K562 (cell line): Measurements from ENCODE around the gene THADA. TPM values are rescaled to one million over a fixed set of nuclear protein-coding genes. Genes with fewer than 3 reads are reported as not detected.

ENCODE experiments used
- ELF2 ChIP-seq: fragments of 250-450 bp; sonication (Bioruptor Pico); IDR thresholded peaks from 2 replicates; pipeline ENCODE4 v1.5.0; 2021; ENCODE audit warnings: mild to moderate bottlenecking
- ELF4 ChIP-seq: fragments of 450-650 bp; formaldehyde crosslinking; IDR thresholded peaks from 2 replicates; pipeline ENCODE4 v1.4.0; 2022; ENCODE audit warnings: missing genetic modification characterization
- ESRRB ChIP-seq: fragments of 250-450 bp; sonication (Bioruptor Pico); IDR thresholded peaks from 2 replicates; pipeline ENCODE4 v1.5.0; 2020; ENCODE audit warnings: mild to moderate bottlenecking, moderate library complexity, borderline replicate concordance
- HMG20A ChIP-seq: fragments of 450-650 bp; formaldehyde crosslinking; conservative IDR thresholded peaks from 2 replicates; pipeline ENCODE4 v1.4.0; 2020; ENCODE audit warnings: mild to moderate bottlenecking, mixed read lengths
- SIN3B ChIP-seq: fragments of 450-650 bp; IDR thresholded peaks from 2 replicates; pipeline ENCODE4 v1.6.1; 2017; ENCODE audit warnings: low read depth, mild to moderate bottlenecking, moderate library complexity
- STAG1 ChIP-seq: sonication (generic); formaldehyde crosslinking; IDR thresholded peaks from 2 replicates; pipeline ENCODE4 v1.5.0; 2020; ENCODE audit warnings: missing genetic modification reagents, borderline replicate concordance
- TBP ChIP-seq: optimal IDR thresholded peaks from 2 replicates; pipeline ENCODE3; 2011; ENCODE audit warnings: low read depth, low read length, improper control_type of control experiment
- ZNF175 ChIP-seq: fragments of 200-800 bp; sonication (Bioruptor generic); IDR thresholded peaks from 2 replicates; pipeline ENCODE4 v1.6.1; 2016; ENCODE audit warnings: low read depth, mild to moderate bottlenecking, missing genetic modification characterization, missing compliant biosample characterization
- ZNF436 ChIP-seq: fragments of 250-450, 450-650 bp; sonication (Bioruptor Pico); formaldehyde crosslinking; IDR thresholded peaks from 2 replicates; pipeline ENCODE4 v1.7.0; 2020; ENCODE audit warnings: mild to moderate bottlenecking
- ZZZ3 ChIP-seq: fragments of 450-650 bp; IDR thresholded peaks from 2 replicates; pipeline ENCODE4 v1.6.1; 2016; ENCODE audit warnings: antibody characterized with exemption, mild to moderate bottlenecking, moderate library complexity
- polyA plus RNA-seq, 8 experiments: library from polyadenylated mRNA; depleted of rRNA in 4 of 8; stranded (reverse) in 5 of 8; unstranded in 3 of 8; fragments of >200 nt; fragmentation: Nextera tagmentation in 2 of 8; fragmentation: Illumina TruSeq in 1 of 8; extraction: Ambion mirVana in 2 of 8; extraction: Trizol in 1 of 8; gene quantifications; 2 replicates each; pipeline versions ENCODE4 v1.2.1 to v1.2.3, GENCODE V29; 2011 to 2014; ENCODE audit warnings: inconsistent platforms in 1 of 8, missing spikeins in 1 of 8
- total RNA-seq, 7 experiments: library from RNA; depleted of rRNA in 6 of 7; stranded (reverse); fragments of >200 nt in 6 of 7; fragmentation: Illumina TruSeq in 2 of 7; extraction: Trizol in 2 of 7; gene quantifications; 2 replicates each; pipeline versions ENCODE4 v1.2.1 to v1.2.3, GENCODE V29; 2011 to 2021; ENCODE audit warnings: low replicate concordance in 1 of 7
- TF ChIP-seq, protein P1 (sequence below): fragments of 200-600 bp; sonication (generic); IDR thresholded peaks from one replicate; pipeline ENCODE4 v1.6.1; 2012; ENCODE audit warnings: mild to moderate bottlenecking, low read depth, low read length, inconsistent platforms
- TF ChIP-seq, protein P2 (sequence below): fragments of 250-450 bp; sonication (Bioruptor Pico); IDR thresholded peaks from 2 replicates; pipeline ENCODE4 v1.5.0; 2020; ENCODE audit warnings: mild to moderate bottlenecking, borderline replicate concordance
- TF ChIP-seq, protein P3 (sequence below): fragments of 450-650 bp; IDR thresholded peaks from 2 replicates; pipeline ENCODE4 v1.6.1; 2016

THADA gene
- total and polyA plus RNA-seq, 9 of the 15 experiments (the other 6 are each of a cell fraction or from before 2014, with no cell fraction given), result 17.8 to 34.7 (median 31.9) TPM

DNA sequence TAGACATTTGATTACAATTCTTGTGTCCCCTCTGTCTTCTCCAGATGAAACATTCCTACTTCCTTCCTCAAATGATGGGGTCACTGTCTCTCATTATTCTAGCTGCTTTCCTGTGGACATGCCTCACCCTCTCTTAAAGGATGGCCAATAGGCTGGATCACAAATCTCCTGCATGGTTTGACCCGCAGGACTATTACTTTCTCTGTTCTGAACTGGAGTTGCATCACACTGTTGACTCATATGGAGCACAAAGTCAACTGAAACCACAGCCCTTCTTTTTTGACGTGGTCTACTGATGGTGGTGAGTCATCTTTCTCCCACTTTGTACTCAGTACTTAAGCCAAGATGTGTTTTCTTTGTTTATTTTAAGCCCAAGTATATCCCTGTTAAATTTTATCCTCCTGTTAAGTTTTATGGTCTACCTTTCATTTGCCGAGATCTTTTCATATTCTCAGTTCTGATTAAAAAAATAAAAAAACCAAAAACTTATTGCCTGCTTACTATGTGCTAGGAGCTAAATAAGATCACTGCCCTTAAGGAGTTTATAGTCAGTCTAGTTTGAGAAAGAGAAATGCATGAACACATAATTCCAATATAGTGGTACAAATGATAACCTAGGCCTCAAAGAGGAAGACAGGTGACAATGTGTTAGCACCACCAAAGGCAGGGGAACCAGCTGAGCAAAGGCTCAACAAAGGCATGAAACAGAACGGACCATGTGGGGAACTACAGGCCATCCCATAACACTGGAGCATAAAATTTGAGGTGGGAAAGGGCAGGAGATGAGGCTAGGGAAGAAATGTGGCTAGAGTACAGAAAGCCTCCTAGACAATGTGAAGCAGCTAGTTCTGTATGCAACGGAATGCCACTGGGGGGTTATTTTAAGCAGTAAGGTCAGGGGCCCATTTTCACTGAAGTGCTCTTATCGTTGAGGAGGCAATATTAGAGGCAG is 301.8 kb downstream of the THADA start (continued):
- TF ChIP-seq, protein P1, sequence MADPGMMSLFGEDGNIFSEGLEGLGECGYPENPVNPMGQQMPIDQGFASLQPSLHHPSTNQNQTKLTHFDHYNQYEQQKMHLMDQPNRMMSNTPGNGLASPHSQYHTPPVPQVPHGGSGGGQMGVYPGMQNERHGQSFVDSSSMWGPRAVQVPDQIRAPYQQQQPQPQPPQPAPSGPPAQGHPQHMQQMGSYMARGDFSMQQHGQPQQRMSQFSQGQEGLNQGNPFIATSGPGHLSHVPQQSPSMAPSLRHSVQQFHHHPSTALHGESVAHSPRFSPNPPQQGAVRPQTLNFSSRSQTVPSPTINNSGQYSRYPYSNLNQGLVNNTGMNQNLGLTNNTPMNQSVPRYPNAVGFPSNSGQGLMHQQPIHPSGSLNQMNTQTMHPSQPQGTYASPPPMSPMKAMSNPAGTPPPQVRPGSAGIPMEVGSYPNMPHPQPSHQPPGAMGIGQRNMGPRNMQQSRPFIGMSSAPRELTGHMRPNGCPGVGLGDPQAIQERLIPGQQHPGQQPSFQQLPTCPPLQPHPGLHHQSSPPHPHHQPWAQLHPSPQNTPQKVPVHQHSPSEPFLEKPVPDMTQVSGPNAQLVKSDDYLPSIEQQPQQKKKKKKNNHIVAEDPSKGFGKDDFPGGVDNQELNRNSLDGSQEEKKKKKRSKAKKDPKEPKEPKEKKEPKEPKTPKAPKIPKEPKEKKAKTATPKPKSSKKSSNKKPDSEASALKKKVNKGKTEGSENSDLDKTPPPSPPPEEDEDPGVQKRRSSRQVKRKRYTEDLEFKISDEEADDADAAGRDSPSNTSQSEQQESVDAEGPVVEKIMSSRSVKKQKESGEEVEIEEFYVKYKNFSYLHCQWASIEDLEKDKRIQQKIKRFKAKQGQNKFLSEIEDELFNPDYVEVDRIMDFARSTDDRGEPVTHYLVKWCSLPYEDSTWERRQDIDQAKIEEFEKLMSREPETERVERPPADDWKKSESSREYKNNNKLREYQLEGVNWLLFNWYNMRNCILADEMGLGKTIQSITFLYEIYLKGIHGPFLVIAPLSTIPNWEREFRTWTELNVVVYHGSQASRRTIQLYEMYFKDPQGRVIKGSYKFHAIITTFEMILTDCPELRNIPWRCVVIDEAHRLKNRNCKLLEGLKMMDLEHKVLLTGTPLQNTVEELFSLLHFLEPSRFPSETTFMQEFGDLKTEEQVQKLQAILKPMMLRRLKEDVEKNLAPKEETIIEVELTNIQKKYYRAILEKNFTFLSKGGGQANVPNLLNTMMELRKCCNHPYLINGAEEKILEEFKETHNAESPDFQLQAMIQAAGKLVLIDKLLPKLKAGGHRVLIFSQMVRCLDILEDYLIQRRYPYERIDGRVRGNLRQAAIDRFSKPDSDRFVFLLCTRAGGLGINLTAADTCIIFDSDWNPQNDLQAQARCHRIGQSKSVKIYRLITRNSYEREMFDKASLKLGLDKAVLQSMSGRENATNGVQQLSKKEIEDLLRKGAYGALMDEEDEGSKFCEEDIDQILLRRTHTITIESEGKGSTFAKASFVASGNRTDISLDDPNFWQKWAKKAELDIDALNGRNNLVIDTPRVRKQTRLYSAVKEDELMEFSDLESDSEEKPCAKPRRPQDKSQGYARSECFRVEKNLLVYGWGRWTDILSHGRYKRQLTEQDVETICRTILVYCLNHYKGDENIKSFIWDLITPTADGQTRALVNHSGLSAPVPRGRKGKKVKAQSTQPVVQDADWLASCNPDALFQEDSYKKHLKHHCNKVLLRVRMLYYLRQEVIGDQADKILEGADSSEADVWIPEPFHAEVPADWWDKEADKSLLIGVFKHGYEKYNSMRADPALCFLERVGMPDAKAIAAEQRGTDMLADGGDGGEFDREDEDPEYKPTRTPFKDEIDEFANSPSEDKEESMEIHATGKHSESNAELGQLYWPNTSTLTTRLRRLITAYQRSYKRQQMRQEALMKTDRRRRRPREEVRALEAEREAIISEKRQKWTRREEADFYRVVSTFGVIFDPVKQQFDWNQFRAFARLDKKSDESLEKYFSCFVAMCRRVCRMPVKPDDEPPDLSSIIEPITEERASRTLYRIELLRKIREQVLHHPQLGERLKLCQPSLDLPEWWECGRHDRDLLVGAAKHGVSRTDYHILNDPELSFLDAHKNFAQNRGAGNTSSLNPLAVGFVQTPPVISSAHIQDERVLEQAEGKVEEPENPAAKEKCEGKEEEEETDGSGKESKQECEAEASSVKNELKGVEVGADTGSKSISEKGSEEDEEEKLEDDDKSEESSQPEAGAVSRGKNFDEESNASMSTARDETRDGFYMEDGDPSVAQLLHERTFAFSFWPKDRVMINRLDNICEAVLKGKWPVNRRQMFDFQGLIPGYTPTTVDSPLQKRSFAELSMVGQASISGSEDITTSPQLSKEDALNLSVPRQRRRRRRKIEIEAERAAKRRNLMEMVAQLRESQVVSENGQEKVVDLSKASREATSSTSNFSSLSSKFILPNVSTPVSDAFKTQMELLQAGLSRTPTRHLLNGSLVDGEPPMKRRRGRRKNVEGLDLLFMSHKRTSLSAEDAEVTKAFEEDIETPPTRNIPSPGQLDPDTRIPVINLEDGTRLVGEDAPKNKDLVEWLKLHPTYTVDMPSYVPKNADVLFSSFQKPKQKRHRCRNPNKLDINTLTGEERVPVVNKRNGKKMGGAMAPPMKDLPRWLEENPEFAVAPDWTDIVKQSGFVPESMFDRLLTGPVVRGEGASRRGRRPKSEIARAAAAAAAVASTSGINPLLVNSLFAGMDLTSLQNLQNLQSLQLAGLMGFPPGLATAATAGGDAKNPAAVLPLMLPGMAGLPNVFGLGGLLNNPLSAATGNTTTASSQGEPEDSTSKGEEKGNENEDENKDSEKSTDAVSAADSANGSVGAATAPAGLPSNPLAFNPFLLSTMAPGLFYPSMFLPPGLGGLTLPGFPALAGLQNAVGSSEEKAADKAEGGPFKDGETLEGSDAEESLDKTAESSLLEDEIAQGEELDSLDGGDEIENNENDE, result no peak
- no peak for TF ChIP-seq SIN3B
- no peak for TF ChIP-seq ESRRB (CRISPR knock-in tag)
- no peak for TF ChIP-seq ZZZ3
- no peak for TF ChIP-seq STAG1 (CRISPR knock-in tag)
- TF ChIP-seq, protein P2, sequence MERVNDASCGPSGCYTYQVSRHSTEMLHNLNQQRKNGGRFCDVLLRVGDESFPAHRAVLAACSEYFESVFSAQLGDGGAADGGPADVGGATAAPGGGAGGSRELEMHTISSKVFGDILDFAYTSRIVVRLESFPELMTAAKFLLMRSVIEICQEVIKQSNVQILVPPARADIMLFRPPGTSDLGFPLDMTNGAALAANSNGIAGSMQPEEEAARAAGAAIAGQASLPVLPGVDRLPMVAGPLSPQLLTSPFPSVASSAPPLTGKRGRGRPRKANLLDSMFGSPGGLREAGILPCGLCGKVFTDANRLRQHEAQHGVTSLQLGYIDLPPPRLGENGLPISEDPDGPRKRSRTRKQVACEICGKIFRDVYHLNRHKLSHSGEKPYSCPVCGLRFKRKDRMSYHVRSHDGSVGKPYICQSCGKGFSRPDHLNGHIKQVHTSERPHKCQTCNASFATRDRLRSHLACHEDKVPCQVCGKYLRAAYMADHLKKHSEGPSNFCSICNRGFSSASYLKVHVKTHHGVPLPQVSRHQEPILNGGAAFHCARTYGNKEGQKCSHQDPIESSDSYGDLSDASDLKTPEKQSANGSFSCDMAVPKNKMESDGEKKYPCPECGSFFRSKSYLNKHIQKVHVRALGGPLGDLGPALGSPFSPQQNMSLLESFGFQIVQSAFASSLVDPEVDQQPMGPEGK, result no peak
- TF ChIP-seq, protein P3, sequence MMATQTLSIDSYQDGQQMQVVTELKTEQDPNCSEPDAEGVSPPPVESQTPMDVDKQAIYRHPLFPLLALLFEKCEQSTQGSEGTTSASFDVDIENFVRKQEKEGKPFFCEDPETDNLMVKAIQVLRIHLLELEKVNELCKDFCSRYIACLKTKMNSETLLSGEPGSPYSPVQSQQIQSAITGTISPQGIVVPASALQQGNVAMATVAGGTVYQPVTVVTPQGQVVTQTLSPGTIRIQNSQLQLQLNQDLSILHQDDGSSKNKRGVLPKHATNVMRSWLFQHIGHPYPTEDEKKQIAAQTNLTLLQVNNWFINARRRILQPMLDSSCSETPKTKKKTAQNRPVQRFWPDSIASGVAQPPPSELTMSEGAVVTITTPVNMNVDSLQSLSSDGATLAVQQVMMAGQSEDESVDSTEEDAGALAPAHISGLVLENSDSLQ, result peak; percentile 68
- TF ChIP-seq ELF4 (CRISPR knock-in tag), result peak; percentile 91
- TF ChIP-seq HMG20A, result no peak
- no peak for TF ChIP-seq ZNF436 (CRISPR knock-in tag)
- TF ChIP-seq ZNF175 (CRISPR knock-in tag), result peak; percentile 95
- TF ChIP-seq TBP, result no peak
- TF ChIP-seq ELF2 (CRISPR knock-in tag), result peak; percentile 14; the same call in 1 of the 2 replicates
